Measurements from ENCODE around the gene FAM117B.
A peak's percentile ranks its signal among the peaks of the same experiment; 100 is the strongest.

FAM117B gene

GRCh38 chr2:202634556-202635427 lies at the start of gene FAM117B:
TSS of gene FAM117B (plus strand) at chr2:202634969. CDS start at chr2:202635188, 219 bp downstream.
- peak; percentile 99 for DNase-seq

- DNase-seq, result peak; percentile 71
Measured at GRCh38 chr2:202588647-202589581, 45.9 kb upstream of the FAM117B start.

- DNase-seq, result no peak
Measured at GRCh38 chr2:202589582-202589949, 45.2 kb upstream of the FAM117B start.

- DNase-seq, result no peak
Measured at GRCh38 chr2:202592566-202592965, 42.2 kb upstream of the FAM117B start.

- no peak for DNase-seq
Measured at GRCh38 chr2:202599105-202599504, 35.7 kb upstream of the FAM117B start.

GRCh38 chr2:202599911-202600310 lies 34.9 kb upstream of the FAM117B start:
- DNase-seq, result no peak

- DNase-seq, result no peak
Measured at GRCh38 chr2:202604699-202605098, 30.1 kb upstream of the FAM117B start.

- DNase-seq, result no peak
Measured at GRCh38 chr2:202605174-202605573, 29.6 kb upstream of the FAM117B start.

- no peak for DNase-seq
Measured at GRCh38 chr2:202608142-202608852, 26.5 kb upstream of the FAM117B start.

- DNase-seq, result no peak
Measured at GRCh38 chr2:202609381-202610145, 25.2 kb upstream of the FAM117B start.

GRCh38 chr2:202610380-202610779 lies 24.4 kb upstream of the FAM117B start:
- no peak for DNase-seq

GRCh38 chr2:202612145-202612544 lies 22.6 kb upstream of the FAM117B start:
- no peak for DNase-seq

GRCh38 chr2:202613479-202613878 lies 21.3 kb upstream of the FAM117B start:
- DNase-seq, result no peak

GRCh38 chr2:202624133-202624532 lies 10.6 kb upstream of the FAM117B start:
- DNase-seq, result no peak

GRCh38 chr2:202627042-202627441 lies 7.7 kb upstream of the FAM117B start:
- no peak for DNase-seq

GRCh38 chr2:202628646-202629198 lies 6.0 kb upstream of the FAM117B start:
- DNase-seq, result no peak

- DNase-seq, result no peak
Measured at GRCh38 chr2:202632682-202633290, 2.0 kb upstream of the FAM117B start.

GRCh38 chr2:202633470-202633869 lies 1.3 kb upstream of the FAM117B start:
- DNase-seq, result no peak

GRCh38 chr2:202635428-202636212 lies 851 bp downstream of the FAM117B start:
- DNase-seq, result peak; percentile 84

- DNase-seq, result no peak
Measured at GRCh38 chr2:202636213-202636513, 1.4 kb downstream of the FAM117B start.

GRCh38 chr2:202638721-202639120 lies 4.0 kb downstream of the FAM117B start:
- no peak for DNase-seq
